PC-9 (cell line): Measurements from ENCODE around the gene CPEB1. TPM values are rescaled to one million over a fixed set of nuclear protein-coding genes. Genes with fewer than 3 reads are reported as not detected.
A peak's percentile ranks its signal among the peaks of the same experiment; 100 is the strongest.

Experiments used
- BruUV-seq: library from RNA; stranded (reverse); fragments of 400-500 nt; replicated peaks from 2 replicates; lab custom pipeline; 2021; lab: Mats Ljungman, UMichigan
- CTCF ChIA-PET: fragments of 300-600 bp; sonication (Branson Sonifier 250); formaldehyde crosslinking; loops from one replicate; lab custom pipeline; 2022; ENCODE audit warnings: antibody characterized with exemption; lab: Charles Lee
- POLR2A ChIA-PET: fragments of 300-600 bp; sonication (Branson Sonifier 250); formaldehyde crosslinking; loops from one replicate; lab custom pipeline; 2022; ENCODE audit warnings: antibody characterized with exemption; ENCODE audit not compliant: unreplicated experiment; lab: Charles Lee
- DNase-seq, 2 experiments: peaks; one replicate each; pipeline versions ENCODE4 v3.0.0 to v3.0.0-alpha.2; 2015 to 2022; ENCODE audit warnings: mixed read lengths in 1 of 2
- H2AFZ ChIP-seq: fragments of 200-600 bp; sonication (generic); 2 replicates; pipeline ENCODE4 v1.8.1; 2017; ENCODE audit warnings: antibody characterized with exemption
- H3F3A ChIP-seq: fragments of 200-600 bp; sonication (generic); 2 replicates; pipeline ENCODE4 v1.8.1; 2017; ENCODE audit warnings: antibody characterized with exemption, mild to moderate bottlenecking, low read depth; ENCODE audit not compliant: insufficient read depth
- H3K27ac ChIP-seq: fragments of 200-600 bp; sonication (generic); 2 replicates; pipeline ENCODE4 v1.6.1; 2016; ENCODE audit warnings: mixed run types
- H3K27me3 ChIP-seq: fragments of 200-600 bp; sonication (generic); 2 replicates; pipeline ENCODE4 v1.6.1; 2016; ENCODE audit warnings: low read depth, mixed run types; ENCODE audit not compliant: insufficient read depth
- H3K36me3 ChIP-seq: fragments of 200-600 bp; sonication (generic); 2 replicates; pipeline ENCODE4 v1.6.1; 2016; ENCODE audit warnings: low read depth, mixed run types
- H3K4me1 ChIP-seq: fragments of 200-600 bp; sonication (generic); replicated peaks from 2 replicates; pipeline ENCODE4 v1.6.1; 2016; ENCODE audit warnings: mixed run types; ENCODE audit not compliant: insufficient read depth
- H3K4me2 ChIP-seq: fragments of 200-600 bp; sonication (generic); 2 replicates; pipeline ENCODE4 v1.6.1; 2017; ENCODE audit warnings: mixed run types
- H3K4me3 ChIP-seq: fragments of 200-600 bp; sonication (generic); 2 replicates; pipeline ENCODE4 v1.6.1; 2016; ENCODE audit warnings: mixed run types
- H3K79me2 ChIP-seq: fragments of 200-600 bp; sonication (generic); 2 replicates; pipeline ENCODE4 v1.6.1; 2017; ENCODE audit warnings: low read depth, mixed run types
- H3K9me2 ChIP-seq: fragments of 200-600 bp; sonication (generic); 2 replicates; pipeline ENCODE4 v1.8.1; 2017; ENCODE audit warnings: mild to moderate bottlenecking; ENCODE audit not compliant: insufficient read depth
- H3K9me3 ChIP-seq: fragments of 200-600 bp; sonication (generic); 2 replicates; pipeline ENCODE4 v1.8.1; 2016; ENCODE audit warnings: low read depth; ENCODE audit not compliant: insufficient read depth
- H4K20me1 ChIP-seq: fragments of 200-600 bp; sonication (generic); 2 replicates; pipeline ENCODE4 v1.8.1; 2017; ENCODE audit not compliant: insufficient read depth
- CTCF ChIP-seq: fragments of 200-600 bp; sonication (generic); conservative IDR thresholded peaks from 2 replicates; pipeline ENCODE4 v1.6.1; 2017; ENCODE audit warnings: mixed run types, antibody characterized with exemption, mild to moderate bottlenecking, moderate library complexity
- EZH2 ChIP-seq: fragments of 200-600 bp; sonication (generic); IDR thresholded peaks from 2 replicates; pipeline ENCODE4 v1.8.0; 2017; ENCODE audit warnings: antibody characterized with exemption, low read depth
- intact Hi-C: fragments of 100-400 bp; cut with micrococcal nuclease; formaldehyde crosslinking; loops from one replicate; pipeline ENCODE4 v1.10.0; 2022; ENCODE audit not compliant: unreplicated experiment
- total RNA-seq: library from RNA; stranded (reverse); gene quantifications from 2 replicates; pipeline ENCODE4 v1.2.3, GENCODE V29; 2021

CPEB1 gene
- total RNA-seq, 1 experiment from 2014 or later: not detected

DNA sequence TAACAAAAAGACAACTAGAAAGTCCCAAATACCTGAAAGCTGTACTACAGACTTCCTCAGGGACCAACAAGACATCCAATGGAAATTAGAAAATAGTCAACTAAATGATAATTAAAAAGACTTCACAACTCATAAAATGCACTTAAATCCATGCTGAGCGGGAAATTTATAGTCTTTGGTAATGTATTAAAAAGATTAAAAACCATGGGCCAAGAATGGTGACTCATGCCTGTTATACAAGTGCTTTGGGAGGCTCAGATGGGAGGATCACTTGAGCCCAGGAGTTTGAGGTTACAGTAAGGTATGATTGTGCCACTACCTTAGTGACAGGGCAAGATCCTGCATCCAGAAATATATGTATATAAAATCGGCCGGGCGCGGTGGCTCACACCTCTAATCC, 45.0 kb downstream of the CPEB1 start:
- intact Hi-C loops: no loop called here
- Histone ChIP-seq H3K4me2 (no peak overlapping the region), H3K27me3 (peaks cover 59% of the 10 kb centered on the region), H3K4me1 (no peaks in the 10 kb centered on the region), H2AFZ (no peak overlapping the region), H3K9me3 (no peaks in the 10 kb centered on the region), H4K20me1 (no peaks in the 10 kb centered on the region), H3K36me3 (no peaks in the 10 kb centered on the region), H3K27ac (no peak overlapping the region), H3K9me2 (no peaks in the 10 kb centered on the region), H3F3A (no peaks in the 10 kb centered on the region), H3K4me3 (no peak overlapping the region), H3K79me2 (no peaks in the 10 kb centered on the region)
- DNase-seq: no peak
- no TSS peak for BruUV-seq
- ChIA-PET POLR2A (no interaction called here), CTCF (no interaction called here)
- TF ChIP-seq CTCF: no peak
- TF ChIP-seq EZH2: no peak

DNA sequence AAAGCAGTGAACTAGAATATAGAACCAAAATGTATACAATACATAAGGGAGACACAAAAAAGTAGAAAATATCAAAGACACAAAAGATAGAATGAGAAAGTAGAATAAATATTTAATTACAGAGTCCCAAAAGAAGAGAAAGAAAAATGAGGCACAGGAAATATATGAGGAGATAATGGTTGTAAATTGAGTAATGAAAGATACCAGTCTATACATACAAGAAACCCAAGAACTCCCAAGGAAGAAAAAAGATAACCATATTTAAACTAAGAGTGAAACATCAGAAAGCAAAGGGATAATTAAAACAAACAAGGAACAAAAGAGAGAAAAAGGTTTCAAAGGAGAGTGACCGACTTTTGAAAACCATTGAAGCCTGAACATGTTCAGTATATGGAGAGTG, 47.3 kb downstream of the CPEB1 start:
- no TSS peak for BruUV-seq
- H3K36me3 ChIP-seq: no peaks in the 10 kb centered on the region
- H3K4me2 ChIP-seq: no peak overlapping the region
- H3K9me2 ChIP-seq: no peaks in the 10 kb centered on the region
- H3K4me1 ChIP-seq: no peaks in the 10 kb centered on the region
- no peaks in the 10 kb centered on the region for H3K79me2 ChIP-seq
- no peak overlapping the region for H3K27ac ChIP-seq
- ChIA-PET CTCF (no interaction called here), POLR2A (no interaction called here)
- no peak overlapping the region for H3K4me3 ChIP-seq
- no peaks in the 10 kb centered on the region for H3K9me3 ChIP-seq
- no peak for DNase-seq
- no peak overlapping the region for H2AFZ ChIP-seq
- H3K27me3 ChIP-seq: peaks cover 69% of the 10 kb centered on the region
- TF ChIP-seq CTCF (no peak), EZH2 (no peak)
- intact Hi-C loops: no loop called here
- H4K20me1 ChIP-seq: no peaks in the 10 kb centered on the region
- H3F3A ChIP-seq: no peaks in the 10 kb centered on the region

GRCh38 chr15:82597815-82598214, 49.3 kb downstream of the CPEB1 start:
- Histone ChIP-seq H3K36me3 (no peaks in the 10 kb centered on the region), H3K27me3 (peaks cover 75% of the 10 kb centered on the region), H3F3A (no peaks in the 10 kb centered on the region), H4K20me1 (no peaks in the 10 kb centered on the region), H3K9me2 (no peaks in the 10 kb centered on the region), H3K27ac (no peak overlapping the region), H2AFZ (no peak overlapping the region), H3K4me1 (no peaks in the 10 kb centered on the region), H3K79me2 (no peaks in the 10 kb centered on the region), H3K4me2 (no peak overlapping the region), H3K9me3 (no peaks in the 10 kb centered on the region), H3K4me3 (no peak overlapping the region)
- no TSS peak for BruUV-seq
- intact Hi-C loops: no loop called here
- ChIA-PET CTCF (no interaction called here), POLR2A (no interaction called here)
- DNase-seq: peak in 1 of 2 experiments; percentile 40
- TF ChIP-seq EZH2 (no peak), CTCF (no peak)
